NT2/D1 (cell line): ENCODE results near the gene YIPF6.
"Not testable (repeated sequence)": the region's sequence is repeated elsewhere in the genome, so short reads cannot be mapped to it uniquely, and the experiment has no call there.

ENCODE experiments used
- DNase-seq: peaks from one replicate; pipeline ENCODE4 v3.0.0-alpha.2; 2011; ENCODE audit warnings: low read depth, low spot score
- H3K27me3 ChIP-seq: 2 replicates; pipeline ENCODE4 v1.6.0; 2011; ENCODE audit warnings: mild to moderate bottlenecking; ENCODE audit not compliant: insufficient read length, insufficient read depth
- H3K36me3 ChIP-seq: 2 replicates; pipeline ENCODE4 v1.6.1; 2011; ENCODE audit warnings: mild to moderate bottlenecking, low read length, mixed read lengths; ENCODE audit not compliant: insufficient read depth, insufficient read length
- H3K4me1 ChIP-seq: 2 replicates; pipeline ENCODE4 v1.5.1; 2011; ENCODE audit not compliant: insufficient read depth, insufficient read length
- H3K4me3 ChIP-seq: 2 replicates; pipeline ENCODE4 v1.5.1; 2011; ENCODE audit warnings: low read depth; ENCODE audit not compliant: insufficient read length
- H3K9ac ChIP-seq: 2 replicates; pipeline ENCODE4 v1.6.0; 2011; ENCODE audit warnings: low read depth; ENCODE audit not compliant: insufficient read length
- H3K9me3 ChIP-seq: 2 replicates; pipeline ENCODE4 v1.5.1; 2011; ENCODE audit warnings: mild to moderate bottlenecking, low read length; ENCODE audit not compliant: insufficient read depth
- SUZ12 ChIP-seq: IDR thresholded peaks from 2 replicates; pipeline ENCODE4 v1.6.1; 2011; ENCODE audit not compliant: insufficient read length, insufficient read depth; ENCODE audit errors: extremely low read depth
- YY1 ChIP-seq: IDR thresholded peaks from 2 replicates; pipeline ENCODE4 v1.6.1; 2011; ENCODE audit not compliant: insufficient read length, insufficient read depth
- ZNF274 ChIP-seq: IDR thresholded peaks from 2 replicates; pipeline ENCODE4 v1.6.1; 2011; ENCODE audit warnings: mild to moderate bottlenecking, low read depth, low read length

The YIPF6 gene

DNA sequence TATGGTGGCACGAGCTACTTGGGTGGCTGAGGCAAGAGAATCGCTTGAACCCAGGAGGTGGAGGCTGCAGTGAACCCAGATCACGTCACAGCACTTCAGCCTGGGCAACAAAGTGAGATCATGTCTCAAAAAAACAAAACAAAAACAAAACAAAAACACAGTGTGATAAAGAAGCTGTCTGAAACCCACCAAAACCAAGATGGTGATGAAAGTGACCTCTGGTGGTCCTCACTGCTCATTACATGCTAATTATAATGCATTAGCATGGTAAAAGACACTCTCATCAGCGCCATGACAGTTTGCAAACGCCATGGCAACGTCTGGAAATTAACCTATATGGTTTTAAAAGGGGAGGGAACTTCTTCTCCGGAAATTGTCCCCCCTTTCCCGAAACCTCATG, 36.2 kb upstream of the YIPF6 start:
- H3K9me3 ChIP-seq = no peaks in the 10 kb centered on the region
- H3K27me3 ChIP-seq = no peaks in the 10 kb centered on the region
- no peak overlapping the region for H3K9ac ChIP-seq
- peak; percentile 23 for DNase-seq
- TF ChIP-seq YY1 = no peak
- TF ChIP-seq ZNF274 = no peak
- no peak for TF ChIP-seq SUZ12
- peaks cover 2% of the 10 kb centered on the region for H3K4me1 ChIP-seq
- no peaks in the 10 kb centered on the region for H3K36me3 ChIP-seq
- H3K4me3 ChIP-seq = no peak overlapping the region

DNA sequence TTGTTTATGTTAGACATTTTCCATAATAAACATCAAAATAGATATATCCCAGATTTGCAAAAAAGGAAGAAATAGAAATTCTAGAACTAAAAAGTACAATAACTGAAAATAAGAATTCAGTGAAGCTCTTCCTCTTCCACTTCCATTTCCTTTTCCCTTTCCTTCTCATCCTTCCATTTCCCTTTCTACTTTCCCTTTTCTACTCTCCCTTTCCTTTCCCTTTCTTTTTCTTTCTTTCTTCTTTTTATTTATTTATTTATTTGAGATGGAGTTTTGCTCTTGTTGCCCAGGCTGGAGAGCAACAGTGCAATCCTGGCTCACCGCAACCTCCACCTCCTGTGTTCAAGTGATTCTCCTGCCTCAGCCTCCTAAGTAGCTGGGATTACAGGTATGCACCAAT, 35.0 kb upstream of the YIPF6 start:
- Histone ChIP-seq H3K9me3 (no peaks in the 10 kb centered on the region), H3K36me3 (no peaks in the 10 kb centered on the region), H3K4me3 (no peak overlapping the region), H3K9ac (no peak overlapping the region), H3K27me3 (no peaks in the 10 kb centered on the region), H3K4me1 (peaks cover 2% of the 10 kb centered on the region)
- TF ChIP-seq YY1 = no peak
- TF ChIP-seq ZNF274 = no peak
- TF ChIP-seq SUZ12 = no peak
- DNase-seq = no peak

DNA sequence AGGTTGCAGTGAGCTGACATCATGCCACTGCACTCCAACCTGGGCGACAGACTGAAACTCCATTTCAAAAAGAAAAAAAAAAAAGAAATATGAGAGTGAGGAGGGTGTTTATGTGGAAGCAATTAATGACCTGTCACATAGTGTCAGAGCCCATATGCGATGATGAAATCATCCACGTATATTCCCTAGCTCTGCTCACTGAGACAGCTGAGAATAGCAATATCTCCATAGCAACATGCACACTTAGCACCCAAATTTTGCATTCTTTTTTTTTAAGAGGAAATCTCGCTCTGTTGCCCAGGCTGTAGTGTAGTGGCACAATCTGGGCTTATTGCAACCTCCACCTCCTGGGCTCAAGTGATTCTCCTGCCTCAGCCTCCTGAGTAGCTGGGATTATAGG, 34.1 kb upstream of the YIPF6 start:
- no peaks in the 10 kb centered on the region for H3K9me3 ChIP-seq
- no peaks in the 10 kb centered on the region for H3K27me3 ChIP-seq
- H3K9ac ChIP-seq = no peak overlapping the region
- no peaks in the 10 kb centered on the region for H3K4me1 ChIP-seq
- DNase-seq = no peak
- H3K36me3 ChIP-seq = no peaks in the 10 kb centered on the region
- TF ChIP-seq YY1 (no peak), SUZ12 (no peak), ZNF274 (no peak)
- no peak overlapping the region for H3K4me3 ChIP-seq

DNA sequence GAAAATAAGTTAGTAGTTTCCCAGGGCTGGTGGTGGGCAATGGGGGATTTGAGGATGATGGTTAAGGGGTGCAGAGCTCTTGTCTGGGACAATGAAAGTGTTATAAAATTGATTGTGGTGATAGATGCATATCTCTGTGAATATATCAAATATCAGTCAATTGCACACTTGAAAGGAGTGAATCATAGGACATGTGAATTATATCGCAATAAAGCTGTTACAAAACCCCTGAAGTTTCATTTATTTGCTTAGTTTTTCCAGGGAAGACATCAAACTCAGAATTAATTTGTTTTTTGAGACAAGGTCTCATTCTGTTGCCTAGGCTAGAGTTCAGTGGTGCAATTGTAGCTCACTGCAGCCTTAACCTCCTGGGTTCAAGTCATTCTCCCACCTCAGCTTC, 17.9 kb upstream of the YIPF6 start:
- H3K4me1 ChIP-seq = no peaks in the 10 kb centered on the region
- TF ChIP-seq ZNF274 (no peak), SUZ12 (no peak), YY1 (no peak)
- DNase-seq = no peak
- H3K36me3 ChIP-seq = no peaks in the 10 kb centered on the region
- H3K9ac ChIP-seq = no peak overlapping the region
- H3K27me3 ChIP-seq = no peaks in the 10 kb centered on the region
- no peaks in the 10 kb centered on the region for H3K9me3 ChIP-seq
- H3K4me3 ChIP-seq = no peak overlapping the region

DNA sequence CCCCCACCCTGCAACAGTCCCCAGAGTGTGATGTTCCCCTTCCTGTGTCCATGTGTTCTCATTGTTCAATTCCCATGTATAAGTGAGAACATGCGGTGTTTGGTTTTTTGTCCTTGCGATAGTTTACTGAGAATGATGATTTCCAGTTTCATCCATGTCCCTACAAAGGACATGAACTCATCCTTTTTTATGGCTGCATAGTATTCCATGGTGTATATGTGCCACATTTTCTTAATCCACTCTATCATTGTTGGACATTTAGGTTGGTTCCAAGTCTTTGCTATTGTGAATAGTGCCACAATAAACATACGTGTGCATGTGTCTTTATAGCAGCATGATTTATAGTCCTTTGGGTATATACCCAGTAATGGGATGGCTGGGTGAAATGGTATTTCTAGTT, 12.7 kb upstream of the YIPF6 start:
- H3K36me3 ChIP-seq, H3K27me3 ChIP-seq, H3K9ac ChIP-seq, H3K9me3 ChIP-seq, DNase-seq, H3K4me1 ChIP-seq, H3K4me3 ChIP-seq: not testable (repeated sequence)

DNA sequence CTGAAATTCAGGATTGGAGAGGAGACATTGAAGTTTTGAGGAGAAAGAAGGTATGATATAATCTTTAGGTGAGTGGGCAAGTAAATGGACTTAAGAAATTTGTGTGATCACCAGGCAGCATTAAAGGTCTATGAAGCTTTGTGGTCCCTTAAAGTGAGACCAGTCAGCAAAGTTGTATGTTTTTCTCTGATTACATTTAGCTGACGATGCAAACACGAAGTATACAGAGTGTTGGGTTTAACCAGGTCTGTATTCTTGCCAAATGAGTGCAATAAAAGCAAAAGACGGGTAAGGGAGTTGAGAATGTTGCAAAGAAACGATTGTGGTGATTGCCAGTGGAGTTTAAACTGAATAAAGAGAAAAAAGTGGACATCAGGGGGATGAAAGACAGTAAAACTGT, 11.6 kb upstream of the YIPF6 start:
- Histone ChIP-seq H3K4me3 (no peak overlapping the region), H3K27me3 (no peaks in the 10 kb centered on the region), H3K9ac (no peak overlapping the region), H3K4me1 (no peaks in the 10 kb centered on the region), H3K9me3 (no peaks in the 10 kb centered on the region), H3K36me3 (no peaks in the 10 kb centered on the region)
- TF ChIP-seq YY1 = no peak
- no peak for TF ChIP-seq ZNF274
- no peak for TF ChIP-seq SUZ12
- no peak for DNase-seq

DNA sequence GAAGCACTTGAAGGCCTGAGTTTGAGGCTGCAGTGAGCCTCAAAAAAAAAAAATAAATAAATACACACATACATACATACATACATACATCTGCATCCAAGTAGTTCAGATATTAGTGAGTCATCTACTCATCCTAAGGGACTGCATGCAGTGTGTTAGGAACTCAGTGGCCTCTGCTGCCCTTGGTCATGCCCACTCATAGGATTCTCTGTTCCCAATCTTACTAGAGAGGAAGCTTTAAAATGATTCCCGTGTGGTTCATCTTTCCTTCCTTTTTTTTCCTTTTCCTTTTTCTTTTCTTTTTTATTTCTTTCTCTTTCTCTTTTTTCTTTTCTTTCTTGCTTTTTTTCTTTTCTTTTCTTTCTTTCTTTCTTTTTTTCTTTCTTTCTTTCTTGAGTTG, 10.9 kb upstream of the YIPF6 start:
- no peak for TF ChIP-seq YY1
- TF ChIP-seq ZNF274 = no peak
- no peak for TF ChIP-seq SUZ12
- Histone ChIP-seq H3K27me3 (no peaks in the 10 kb centered on the region), H3K9ac (no peak overlapping the region), H3K4me3 (no peak overlapping the region), H3K36me3 (no peaks in the 10 kb centered on the region), H3K9me3 (no peaks in the 10 kb centered on the region), H3K4me1 (no peaks in the 10 kb centered on the region)
- DNase-seq = no peak

DNA sequence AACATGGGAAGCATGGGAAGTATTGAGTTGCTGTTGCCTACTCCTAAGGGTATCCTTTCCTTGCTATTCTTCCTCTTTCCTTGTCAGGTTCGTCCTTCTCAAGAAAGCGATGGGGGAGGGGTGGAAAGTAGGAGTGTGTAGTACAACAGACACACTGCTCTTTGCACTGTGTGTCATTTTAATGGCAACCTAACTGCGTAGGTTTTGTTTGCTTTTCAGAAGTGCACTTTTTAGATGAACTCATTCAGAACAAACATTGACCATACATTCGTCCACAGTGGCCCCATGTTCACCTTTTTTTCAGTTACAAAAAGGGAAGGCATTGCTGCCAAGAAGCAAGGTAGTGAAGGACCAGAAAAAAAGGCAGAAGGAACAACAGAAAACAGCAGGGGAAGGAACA, 10.2 kb upstream of the YIPF6 start:
- no peaks in the 10 kb centered on the region for H3K4me1 ChIP-seq
- H3K36me3 ChIP-seq = no peaks in the 10 kb centered on the region
- no peaks in the 10 kb centered on the region for H3K9me3 ChIP-seq
- DNase-seq = no peak
- H3K9ac ChIP-seq = no peak overlapping the region
- no peak overlapping the region for H3K4me3 ChIP-seq
- TF ChIP-seq ZNF274 (no peak), SUZ12 (no peak), YY1 (no peak)
- H3K27me3 ChIP-seq = no peaks in the 10 kb centered on the region
